ENCODE results near the gene PDZD7.

Gene PDZD7

DNA sequence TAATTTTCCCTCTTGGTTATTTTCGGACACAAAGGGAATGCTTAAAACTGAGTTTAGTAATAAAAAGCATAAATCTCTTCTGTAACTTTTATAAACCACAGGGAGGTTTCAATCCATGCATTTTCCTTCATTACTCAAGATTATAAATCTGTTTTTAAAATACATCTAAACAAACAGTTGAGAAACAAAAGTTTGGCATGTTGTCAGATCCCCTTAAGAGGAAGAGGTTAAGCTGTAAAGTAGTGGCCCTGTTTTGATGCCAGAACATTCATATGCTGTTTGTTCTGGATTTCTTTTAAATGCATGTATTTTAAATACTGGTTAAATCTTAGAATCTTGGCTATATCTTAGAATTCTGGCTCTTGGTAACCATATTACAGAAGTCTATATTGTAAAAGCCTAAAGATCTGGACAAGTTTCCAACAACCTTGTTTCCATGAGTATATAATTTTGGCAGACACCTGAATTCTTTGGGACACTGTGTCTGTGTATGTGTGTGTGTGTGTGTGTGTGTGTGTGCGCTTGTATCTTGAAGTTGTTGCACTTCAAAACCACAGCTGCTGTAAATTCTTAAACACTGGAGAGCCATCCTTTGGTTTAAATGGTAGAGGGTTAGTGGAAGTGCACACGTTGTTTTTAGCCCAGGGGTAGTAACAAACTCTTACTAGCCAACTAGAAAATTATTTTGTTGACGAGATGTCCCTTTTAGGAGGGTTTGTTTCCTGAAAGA, 68.4 kb downstream of the PDZD7 start:
- no peak for DNase-seq

DNA sequence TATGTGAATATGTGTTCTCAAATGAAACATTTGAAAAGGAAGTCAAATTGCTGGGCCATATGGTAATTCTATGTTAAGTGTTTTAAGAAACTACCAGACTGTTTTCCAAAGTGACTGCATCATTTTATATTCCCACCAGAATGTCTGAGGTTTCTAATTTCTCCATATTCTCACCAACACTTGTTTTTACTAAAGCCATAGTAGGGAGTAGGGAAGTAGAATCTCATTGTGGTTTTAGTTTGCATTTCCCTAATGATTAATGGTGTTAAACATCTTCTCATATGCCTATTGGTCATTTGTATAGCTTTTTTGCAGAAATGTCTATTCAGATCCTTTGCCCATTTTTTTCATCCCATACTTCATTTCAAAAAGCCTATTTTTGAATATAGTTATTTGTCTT, 70.7 kb downstream of the PDZD7 start:
- DNase-seq, result no peak

Measured in NCI-H1417 (cell line).